HEK293T (cell line): ENCODE data around the gene SHH.
"Not testable (repeated sequence)": the region's sequence is repeated elsewhere in the genome, so short reads cannot be mapped to it uniquely, and the experiment has no call there.

Source experiments
- BHLHE40 ChIP-seq: fragments of 450-650 bp; IDR thresholded peaks from 2 replicates; pipeline ENCODE4 v1.6.1; 2016; ENCODE audit warnings: mild to moderate bottlenecking, moderate library complexity, borderline replicate concordance
- CTBP1 ChIP-seq: fragments of 450-650 bp; IDR thresholded peaks from 2 replicates; pipeline ENCODE4 v1.6.1; 2016; ENCODE audit warnings: borderline replicate concordance
- ELF4 ChIP-seq: fragments of 450-650 bp; IDR thresholded peaks from 2 replicates; pipeline ENCODE4 v1.6.1; 2017; ENCODE audit warnings: antibody characterized with exemption
- FOXA1 ChIP-seq: fragments of 450-650 bp; IDR thresholded peaks from 2 replicates; pipeline ENCODE4 v1.6.1; 2016; ENCODE audit warnings: mild to moderate bottlenecking
- FOXM1 ChIP-seq: fragments of 450-650 bp; IDR thresholded peaks from 2 replicates; pipeline ENCODE4 v1.6.1; 2017; ENCODE audit warnings: mild to moderate bottlenecking, borderline replicate concordance
- HDGF ChIP-seq: fragments of 450-650 bp; IDR thresholded peaks from 2 replicates; pipeline ENCODE4 v1.6.1; 2017; ENCODE audit warnings: antibody characterized with exemption, borderline replicate concordance
- L3MBTL2 ChIP-seq: fragments of 450-650 bp; conservative IDR thresholded peaks from 2 replicates; pipeline ENCODE4 v1.6.1; 2016; ENCODE audit warnings: mild to moderate bottlenecking
- LEF1 ChIP-seq: fragments of 450-650 bp; IDR thresholded peaks from 2 replicates; pipeline ENCODE4 v1.6.1; 2017; ENCODE audit warnings: mild to moderate bottlenecking, borderline replicate concordance
- NFRKB ChIP-seq: fragments of 450-650 bp; IDR thresholded peaks from 2 replicates; pipeline ENCODE4 v1.6.1; 2016; ENCODE audit warnings: mild to moderate bottlenecking, moderate library complexity
- SP1 ChIP-seq: fragments of 450-650 bp; IDR thresholded peaks from 2 replicates; pipeline ENCODE4 v1.6.1; 2017
- TARDBP ChIP-seq: fragments of 450-650 bp; IDR thresholded peaks from 2 replicates; pipeline ENCODE4 v1.6.1; 2016
- ZNF384 ChIP-seq: fragments of 450-650 bp; IDR thresholded peaks from 2 replicates; pipeline ENCODE4 v1.6.1; 2016

- TF ChIP-seq CTBP1, FOXM1, TARDBP, ZNF384, HDGF, FOXA1, ELF4, LEF1, BHLHE40, NFRKB, L3MBTL2, SP1: not testable (repeated sequence)
These were observed 5.3 kb upstream of the SHH start for GRCh38 chr7:155817515-155817914.
